Measurements from ENCODE around the gene PHF14. TPM values are rescaled to one million over a fixed set of nuclear protein-coding genes. Genes with fewer than 3 reads are reported as not detected.

The PHF14 gene
- total and polyA plus RNA-seq, 4 experiments from 2014 or later = 6.7 to 34.0 (median 22.6) TPM

- CTCF ChIA-PET (ENCODE audit: partially characterized antibody) = no interaction called here
- Mint-ChIP-seq H3K27ac (no peak overlapping the region), H3K36me3 (no peaks in the 10 kb centered on the region), H3K27me3 (peaks cover 3 to 9% of the 10 kb centered on the region in 2 donors), H3K9me3 (peaks cover 0 to 3% (median 0%) of the 10 kb centered on the region in 8 donors), H3K4me3 (no peak overlapping the region), H3K4me1 (no peaks in the 10 kb centered on the region)
- no peaks in the 10 kb centered on the region for H3K36me3 ChIP-seq (ENCODE audit: insufficient read depth, low read length)
- H3K4me3 ChIP-seq (ENCODE audit: low read length in 2 of 2) = no peak overlapping the region
- no peaks in the 10 kb centered on the region for H3K27me3 ChIP-seq (ENCODE audit: insufficient read depth, low read length)
- intact Hi-C loops (cut with micrococcal nuclease) = no loop called here
- DNase-seq = no peak
- no peak overlapping the region for H3K27ac ChIP-seq (ENCODE audit: low read depth, low read length)
- H3K4me1 ChIP-seq (ENCODE audit: insufficient read depth, low read length) = no peaks in the 10 kb centered on the region
- POLR2A ChIA-PET (ENCODE audit: partially characterized antibody) = no interaction called here
- no peaks in the 10 kb centered on the region for H3K9me3 ChIP-seq (ENCODE audit: control insufficient read depth in 1 of 2, low read length in 2 of 2)
Measured at GRCh38 chr7:11217848-11218565, 244.3 kb downstream of the PHF14 start.
